Brain pericyte (primary cell): ENCODE data around the gene ATOH8.

Experiments used
- DNase-seq: peaks from one replicate; pipeline ENCODE4 v3.0.0-alpha.2; 2012; ENCODE audit warnings: low read depth, low spot score

The ATOH8 gene

GRCh38 chr2:85736456-85737355, 17.1 kb upstream of the ATOH8 start:
- no peak for DNase-seq

- no peak for DNase-seq
Measured at GRCh38 chr2:85737481-85737880, 16.3 kb upstream of the ATOH8 start.

GRCh38 chr2:85737961-85738360, 15.8 kb upstream of the ATOH8 start:
- no peak for DNase-seq

GRCh38 chr2:85740193-85740592, 13.6 kb upstream of the ATOH8 start:
- DNase-seq = no peak

- DNase-seq = no peak
Measured at GRCh38 chr2:85741211-85741832, 12.5 kb upstream of the ATOH8 start.

GRCh38 chr2:85741833-85742455, 11.8 kb upstream of the ATOH8 start:
- peak; percentile 92 for DNase-seq

- no peak for DNase-seq
Measured at GRCh38 chr2:85743304-85743978, 10.3 kb upstream of the ATOH8 start.

GRCh38 chr2:85744055-85744454, 9.7 kb upstream of the ATOH8 start:
- DNase-seq = no peak

GRCh38 chr2:85744741-85745601, 8.8 kb upstream of the ATOH8 start:
- DNase-seq = peak; percentile 60

- no peak for DNase-seq
Measured at GRCh38 chr2:85745619-85746018, 8.2 kb upstream of the ATOH8 start.

GRCh38 chr2:85746321-85747004, 7.3 kb upstream of the ATOH8 start:
- no peak for DNase-seq

GRCh38 chr2:85747441-85747840, 6.3 kb upstream of the ATOH8 start:
- no peak for DNase-seq

- DNase-seq = no peak
Measured at GRCh38 chr2:85748039-85748734, 5.6 kb upstream of the ATOH8 start.

GRCh38 chr2:85748985-85749875, 4.6 kb upstream of the ATOH8 start:
- DNase-seq = no peak

- DNase-seq = no peak
Measured at GRCh38 chr2:85750587-85751575, 2.9 kb upstream of the ATOH8 start.

GRCh38 chr2:85751627-85752026, 2.2 kb upstream of the ATOH8 start:
- no peak for DNase-seq

- DNase-seq = no peak
Measured at GRCh38 chr2:85753035-85753524, 711 bp upstream of the ATOH8 start.
